HG02610 (cell line): Measurements from ENCODE around the gene DNASE1.
"Not testable (repeated sequence)": the region's sequence is repeated elsewhere in the genome, so short reads cannot be mapped to it uniquely, and the experiment has no call there.

ENCODE experiments used
- ATAC-seq: cut with Tn5 transposase; IDR thresholded peaks from one replicate; pipeline ENCODE4 v1.9.1; 2021; ENCODE audit warnings: mild to moderate bottlenecking, moderate library complexity; ENCODE audit not compliant: unreplicated experiment

The DNASE1 gene

DNA sequence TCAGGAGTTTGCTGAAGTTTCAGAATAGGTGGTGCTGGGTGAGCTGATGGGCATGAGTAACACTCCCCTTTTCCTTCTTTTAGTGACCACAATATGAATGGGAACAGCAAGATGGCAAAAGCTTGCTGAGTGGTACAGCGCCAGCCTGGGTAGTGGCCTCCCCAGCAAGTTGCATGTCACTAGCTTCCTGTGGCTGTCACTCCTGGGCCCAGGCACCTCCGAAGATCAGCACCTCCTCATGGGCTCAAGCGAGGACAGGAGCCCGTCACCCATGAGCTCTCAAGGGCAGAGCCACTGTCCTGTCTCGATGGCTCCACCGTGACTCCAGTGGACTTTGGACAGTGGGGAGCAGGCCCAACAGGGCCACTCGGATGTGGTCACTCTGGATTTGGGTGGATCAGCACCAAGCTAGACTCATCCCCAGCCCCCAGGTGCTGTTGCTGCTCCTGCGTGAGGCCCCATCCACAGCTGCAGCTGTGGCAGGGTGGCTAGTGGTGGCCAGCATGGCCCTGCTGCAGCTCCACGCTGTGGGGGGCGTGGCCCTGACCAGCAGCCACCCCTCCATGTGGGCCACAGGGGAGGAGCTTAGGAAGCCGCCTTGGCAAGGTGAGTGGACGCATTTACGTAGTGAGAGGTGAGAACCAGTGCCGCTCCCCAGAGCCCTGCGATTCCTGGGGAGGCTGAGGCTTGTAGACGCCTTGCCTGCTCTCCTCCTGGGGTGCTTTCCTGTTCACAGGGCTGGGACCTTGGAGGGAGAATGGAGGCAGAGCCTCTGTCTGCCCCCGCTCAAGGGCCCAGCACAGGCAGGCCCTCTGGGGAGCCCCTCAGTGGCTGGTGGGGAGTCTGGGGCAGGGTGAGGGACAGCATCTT lies 13.6 kb upstream of the DNASE1 start:
- no peak for ATAC-seq

DNA sequence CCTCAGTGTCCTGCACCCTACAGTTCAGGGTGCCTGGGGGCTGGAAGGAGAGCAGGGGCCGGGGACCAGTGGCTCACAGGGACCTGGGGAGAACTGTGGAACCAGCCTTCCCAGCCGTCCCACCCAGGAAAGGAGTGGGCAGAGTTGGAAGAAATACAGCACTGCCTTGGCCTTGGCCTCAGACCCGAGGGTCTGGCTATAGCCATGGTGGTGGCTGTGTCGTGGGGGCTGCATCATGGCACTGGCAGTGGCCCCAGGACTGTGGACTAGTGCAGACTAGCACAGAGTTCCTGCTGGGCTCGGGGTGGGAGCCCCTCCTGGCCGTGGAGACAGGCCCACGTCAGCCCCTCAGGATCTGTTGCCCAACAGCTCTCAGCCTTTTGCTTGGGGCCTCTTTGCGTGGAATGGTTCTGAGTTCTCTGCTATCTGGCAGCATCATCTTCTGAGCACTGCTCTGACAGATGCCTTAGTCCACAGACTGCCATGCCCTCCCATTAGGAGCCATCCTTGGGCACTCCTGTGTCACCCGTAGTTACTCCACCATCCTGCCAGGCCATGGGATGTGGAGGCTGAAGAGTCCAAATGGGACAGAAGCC lies 12.6 kb upstream of the DNASE1 start:
- no peak for ATAC-seq

DNA sequence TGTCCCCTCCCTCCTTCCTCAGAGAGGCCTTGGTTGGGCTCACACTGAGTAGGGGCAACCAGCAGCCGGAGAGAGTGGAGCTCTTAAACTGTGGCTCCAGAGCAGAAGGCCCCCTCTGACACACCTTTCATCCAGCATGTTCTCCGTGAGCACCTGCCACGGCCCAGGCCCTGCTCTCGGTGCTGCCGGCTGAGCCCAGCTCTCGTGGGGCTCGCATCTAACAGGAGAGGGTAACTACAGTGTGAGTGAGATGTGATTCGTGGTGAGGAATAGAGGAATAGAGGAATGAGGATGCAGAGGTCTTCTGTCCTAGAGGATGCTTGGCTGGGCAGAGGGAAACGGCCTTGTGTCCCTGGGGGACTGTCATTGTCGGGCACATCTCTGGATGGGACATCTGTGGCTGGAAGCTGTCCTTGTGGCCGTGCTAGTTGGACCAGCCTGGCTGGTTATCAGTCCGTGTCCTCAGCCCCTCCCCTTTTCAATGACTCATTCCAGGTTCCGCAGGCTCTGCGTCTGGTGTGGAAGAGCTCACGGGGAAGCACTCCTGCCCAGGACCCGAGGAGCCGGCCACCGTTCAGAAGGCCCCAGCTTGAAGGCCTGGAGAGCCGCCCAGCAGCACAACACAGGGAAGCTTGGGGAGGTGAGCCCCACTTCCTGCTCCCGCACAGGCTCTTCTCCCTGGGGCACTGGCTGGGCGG lies 11.9 kb upstream of the DNASE1 start:
- no peak for ATAC-seq

DNA sequence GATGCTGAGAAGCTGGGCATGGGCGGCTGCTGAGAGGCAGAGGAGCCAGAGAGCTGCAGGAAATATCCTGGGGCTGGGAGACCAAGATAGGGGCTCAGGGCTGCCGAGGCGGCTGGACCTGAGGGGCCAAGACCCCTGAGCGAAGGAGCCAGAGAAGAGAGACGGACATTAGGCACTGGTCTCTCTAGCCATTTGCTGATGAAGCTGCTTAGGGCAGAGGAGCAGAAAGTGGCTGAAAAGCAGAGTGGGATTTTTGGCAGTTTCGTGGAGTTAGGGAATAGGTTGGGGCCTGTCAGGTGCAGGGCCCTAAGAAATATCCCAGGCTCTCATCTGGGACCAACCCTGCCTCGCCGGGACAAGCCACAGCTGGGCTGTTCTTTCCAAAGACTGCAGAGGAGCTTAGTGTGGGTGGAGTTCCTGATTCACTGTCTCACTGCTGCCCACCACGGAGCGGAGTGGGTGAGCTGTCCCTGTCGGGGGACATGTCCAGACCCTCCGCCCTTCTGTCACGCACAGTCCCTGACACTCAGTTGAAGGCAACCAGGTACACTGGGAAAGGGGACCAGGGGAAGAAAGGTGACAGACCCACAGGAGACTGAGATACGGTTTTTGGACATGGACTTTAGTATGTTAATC lies 11.3 kb upstream of the DNASE1 start:
- ATAC-seq, result no peak

DNA sequence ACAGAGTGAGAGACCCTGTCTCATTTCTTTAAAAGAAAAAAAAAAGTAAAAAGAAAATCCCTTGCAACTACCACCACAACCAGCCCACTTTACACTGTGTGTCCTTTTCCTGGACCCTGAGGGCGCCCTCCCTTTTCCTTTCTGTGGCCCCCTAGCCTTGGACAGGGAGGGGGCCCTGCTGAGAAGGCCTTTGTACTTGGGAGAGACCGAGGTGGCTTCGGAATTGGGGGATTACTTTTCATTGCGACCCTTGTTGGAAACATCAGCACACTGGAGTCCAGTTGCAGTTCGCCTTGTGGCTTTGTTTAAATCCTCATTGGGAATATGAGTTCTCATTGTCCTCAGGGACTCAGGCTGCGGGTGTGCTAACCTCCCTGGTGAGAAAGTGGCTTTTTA lies 9.4 kb upstream of the DNASE1 start:
- no peak for ATAC-seq

DNA sequence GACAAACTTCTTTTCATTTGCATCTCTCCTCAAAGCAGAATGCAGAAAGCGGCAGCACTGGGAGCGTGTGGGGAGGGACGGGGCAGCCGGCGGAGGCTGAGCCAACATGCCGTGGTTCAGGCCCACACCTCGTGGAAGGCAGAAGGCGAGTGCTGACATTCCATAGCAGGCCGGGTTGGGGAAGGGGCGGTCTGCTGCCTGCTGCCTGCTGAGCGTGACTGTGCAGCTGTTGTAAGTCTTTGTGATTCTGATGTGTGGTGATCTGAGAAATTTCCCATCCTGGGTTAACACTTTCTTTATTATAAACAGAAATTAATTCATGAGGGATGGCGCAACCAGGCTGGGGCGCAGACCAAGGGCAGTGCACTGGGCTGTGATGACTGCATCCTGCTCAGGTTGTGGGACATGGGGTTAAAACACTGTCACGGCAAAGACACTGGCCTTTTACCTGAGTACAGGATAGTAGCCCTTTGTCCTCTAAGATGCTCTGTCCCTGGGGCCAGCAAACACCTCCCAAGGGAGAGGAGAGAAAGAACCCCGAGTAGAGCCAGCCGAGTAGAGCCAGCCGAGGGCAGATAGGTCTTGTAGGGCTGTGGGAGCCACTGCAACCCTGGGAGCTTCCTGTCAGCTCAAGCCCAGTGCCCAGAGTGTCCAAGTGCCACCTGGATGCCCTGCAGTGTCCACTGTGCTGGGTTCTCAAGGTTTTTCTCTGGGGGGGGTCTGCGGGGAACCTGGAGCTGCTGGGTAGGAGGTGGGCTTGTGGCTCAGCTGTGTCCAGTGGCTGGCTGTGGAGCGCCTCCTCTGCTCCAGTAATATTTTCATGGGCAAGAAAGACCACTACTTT lies 8.8 kb upstream of the DNASE1 start:
- ATAC-seq, result no peak

DNA sequence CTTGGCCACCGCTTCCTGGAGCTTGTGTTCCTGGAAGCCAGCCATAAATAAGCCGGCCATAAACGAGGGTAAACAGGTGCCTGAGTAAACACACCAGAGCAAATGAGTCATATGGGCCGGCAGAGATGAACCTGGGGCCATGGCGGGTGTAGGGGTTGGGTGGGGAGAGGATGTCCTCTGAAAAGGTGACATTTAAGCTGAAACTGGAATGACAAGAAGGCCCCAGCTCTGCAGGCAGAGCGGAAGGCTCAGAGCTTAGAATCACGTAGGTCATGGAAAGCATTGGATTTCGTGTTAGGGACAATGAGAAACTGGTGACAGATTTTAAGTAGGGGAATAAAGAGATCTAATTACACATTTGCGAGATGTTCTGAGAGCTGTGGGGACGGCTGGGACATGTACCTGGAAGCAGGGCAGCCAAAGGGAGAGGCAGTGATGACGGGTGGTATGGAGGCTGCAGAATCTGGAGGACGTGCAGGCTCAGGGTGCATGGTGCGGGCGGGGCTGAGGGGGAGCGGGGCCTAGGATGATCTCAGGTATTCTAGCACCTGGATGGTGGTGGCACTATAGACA lies 8.1 kb upstream of the DNASE1 start:
- ATAC-seq, result no peak

DNA sequence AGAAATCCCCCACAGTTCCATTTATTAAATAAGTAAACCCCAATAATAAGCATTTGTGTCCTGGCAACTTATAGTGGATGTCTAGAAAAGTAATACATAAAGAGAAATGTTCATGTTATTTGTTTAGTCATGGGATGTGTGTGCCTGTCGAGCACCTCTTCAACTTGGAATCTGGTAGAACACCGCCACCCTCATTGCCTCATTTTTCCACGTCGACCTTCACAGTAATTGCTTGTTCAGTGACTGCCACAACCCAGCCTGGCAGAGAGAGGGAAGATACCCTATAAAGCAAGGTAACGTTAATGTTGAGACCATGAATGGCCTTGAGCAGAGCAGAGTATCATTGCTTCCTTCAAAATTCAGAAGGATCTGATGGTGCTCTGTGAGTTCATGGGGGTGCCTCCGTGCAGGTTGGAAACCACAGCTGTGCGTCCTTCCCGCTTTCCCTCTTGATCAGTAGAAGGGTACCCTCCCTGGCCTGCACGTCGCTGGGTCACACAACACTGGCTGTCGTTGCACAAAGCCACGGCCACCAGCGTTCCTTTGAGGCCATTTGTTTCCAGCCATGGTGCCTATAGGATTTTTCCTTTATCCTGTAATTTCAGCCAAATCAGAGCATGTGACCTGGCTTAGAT lies 3.7 kb upstream of the DNASE1 start:
- no peak for ATAC-seq

DNA sequence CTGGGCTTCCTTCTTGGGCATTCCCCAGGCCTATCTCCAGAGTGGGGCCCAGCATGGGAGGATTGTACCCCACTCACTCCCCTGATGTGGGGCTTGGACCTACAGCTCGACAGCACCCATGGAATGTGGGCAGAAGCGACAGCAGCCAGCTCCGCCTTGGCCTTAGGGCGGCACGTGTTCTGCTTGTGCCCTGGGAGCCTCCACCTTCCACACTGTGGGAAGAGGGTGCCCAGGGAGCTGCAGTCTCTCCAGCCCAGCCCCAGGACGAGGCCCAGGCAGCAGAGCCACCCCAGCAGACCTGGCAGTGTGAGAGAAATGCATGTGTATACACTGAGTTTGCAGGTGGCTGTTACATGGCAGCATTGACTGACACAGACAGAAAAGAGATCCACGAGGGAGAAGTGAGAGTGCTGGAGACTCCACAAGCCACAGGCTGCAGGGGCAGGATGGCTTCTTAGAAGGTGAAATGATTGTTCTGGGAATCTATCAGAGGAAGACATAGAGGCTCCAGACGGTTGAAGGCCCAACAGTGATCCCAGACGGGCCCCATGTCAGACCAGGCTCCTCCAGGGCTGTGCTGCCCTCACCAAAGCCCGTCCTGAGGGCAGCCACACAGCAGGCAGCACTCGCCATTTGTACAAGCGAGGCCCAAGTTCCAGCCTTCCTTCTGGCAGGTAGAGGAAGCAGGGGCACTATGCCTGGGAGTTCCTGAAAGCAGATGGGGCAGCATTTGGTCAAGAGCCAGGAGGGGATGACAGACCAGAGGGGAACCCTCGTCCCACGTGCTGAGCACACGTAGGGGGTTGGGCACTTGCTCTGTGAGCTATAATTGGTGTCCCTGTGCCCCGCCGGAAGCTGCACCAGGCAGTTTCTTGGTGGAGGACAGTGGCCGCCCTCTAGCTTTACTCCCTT lies 2.8 kb upstream of the DNASE1 start:
- no peak for ATAC-seq

DNA sequence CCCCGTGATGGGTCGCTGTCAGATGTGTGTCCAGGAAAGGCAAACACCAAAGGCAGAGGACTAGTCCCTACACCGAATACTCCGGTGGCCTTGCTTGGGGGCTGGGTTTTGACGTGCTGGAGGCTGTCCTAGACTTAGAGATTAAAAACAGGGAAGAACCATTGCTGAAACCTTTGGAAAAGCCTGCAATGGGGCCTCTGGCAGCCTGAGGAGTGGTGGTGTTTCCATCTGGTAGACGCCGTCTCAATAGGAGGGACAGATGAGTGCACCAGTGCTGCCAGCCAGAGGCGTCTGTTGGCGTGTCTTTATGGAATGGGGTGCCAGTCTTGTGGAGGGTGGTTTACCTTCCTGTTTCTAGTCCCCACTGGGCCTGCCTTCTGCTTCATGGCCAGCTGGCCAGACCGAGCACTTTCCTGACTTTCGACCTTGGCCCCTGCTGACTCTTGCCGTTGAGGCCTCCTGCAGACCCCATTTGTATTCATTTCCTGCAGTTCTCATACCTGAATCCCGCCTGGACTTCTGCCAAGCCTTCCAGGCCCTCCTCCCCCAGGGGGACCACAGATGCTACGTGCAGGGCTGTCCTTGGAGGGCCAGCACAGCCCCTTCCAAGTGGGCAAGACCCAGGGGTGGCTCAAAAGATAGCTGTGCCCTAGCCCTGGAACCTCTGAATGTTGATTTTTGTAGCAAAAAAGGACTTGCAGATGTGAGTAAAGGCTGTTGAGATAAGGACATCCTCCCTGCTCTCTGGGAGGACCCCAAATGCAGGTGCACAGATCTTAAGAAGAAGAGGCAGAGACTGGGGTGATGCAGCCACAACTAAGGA lies 1.9 kb upstream of the DNASE1 start:
- ATAC-seq, result no peak

DNA sequence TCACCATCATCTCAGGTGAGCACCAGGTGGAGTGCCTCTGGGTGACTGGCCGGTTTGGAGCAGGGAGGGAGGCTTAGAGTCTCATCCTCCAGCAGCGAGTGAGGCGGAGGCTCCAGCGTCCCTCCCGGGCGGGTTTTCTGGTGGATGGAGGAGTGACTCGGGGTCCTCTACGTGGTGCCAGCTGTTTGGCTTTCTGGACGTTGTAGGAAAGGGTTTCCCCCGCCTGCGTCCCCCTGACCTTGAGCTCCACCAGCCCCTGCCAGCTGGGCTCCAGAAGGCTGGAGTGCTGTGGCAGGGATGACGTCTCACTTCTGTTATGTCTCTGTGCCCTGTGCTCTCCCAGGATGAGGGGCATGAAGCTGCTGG lies 522 bp downstream of the DNASE1 start:
- ATAC-seq, result no peak

DNA sequence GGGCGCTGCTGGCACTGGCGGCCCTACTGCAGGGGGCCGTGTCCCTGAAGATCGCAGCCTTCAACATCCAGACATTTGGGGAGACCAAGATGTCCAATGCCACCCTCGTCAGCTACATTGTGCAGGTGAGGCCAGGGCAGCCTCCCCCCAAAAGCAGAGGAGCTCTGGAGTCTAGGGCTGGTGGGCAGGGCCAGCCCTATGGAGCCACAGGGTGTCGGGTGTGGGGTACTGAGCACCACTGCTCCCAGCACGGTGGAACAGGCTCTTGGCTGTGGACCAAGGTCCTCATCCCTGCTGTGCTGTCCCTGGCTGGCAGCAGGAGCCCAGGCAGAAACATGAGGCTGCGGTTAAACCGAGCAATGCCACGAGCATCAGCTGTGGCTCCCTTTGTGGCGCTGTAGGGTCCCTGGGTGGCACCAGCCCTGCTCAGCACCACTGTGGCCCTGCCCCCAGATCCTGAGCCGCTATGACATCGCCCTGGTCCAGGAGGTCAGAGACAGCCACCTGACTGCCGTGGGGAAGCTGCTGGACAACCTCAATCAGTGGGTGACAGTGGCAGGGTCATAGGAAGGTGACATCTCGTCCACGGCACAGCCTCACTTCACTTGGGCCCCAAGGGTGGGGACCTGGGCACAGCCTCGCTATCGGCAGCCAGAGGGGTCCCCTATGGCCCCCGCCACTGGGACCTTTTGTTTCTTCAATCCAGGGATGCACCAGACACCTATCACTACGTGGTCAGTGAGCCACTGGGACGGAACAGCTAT lies 1.1 kb downstream of the DNASE1 start:
- no peak for ATAC-seq

DNA sequence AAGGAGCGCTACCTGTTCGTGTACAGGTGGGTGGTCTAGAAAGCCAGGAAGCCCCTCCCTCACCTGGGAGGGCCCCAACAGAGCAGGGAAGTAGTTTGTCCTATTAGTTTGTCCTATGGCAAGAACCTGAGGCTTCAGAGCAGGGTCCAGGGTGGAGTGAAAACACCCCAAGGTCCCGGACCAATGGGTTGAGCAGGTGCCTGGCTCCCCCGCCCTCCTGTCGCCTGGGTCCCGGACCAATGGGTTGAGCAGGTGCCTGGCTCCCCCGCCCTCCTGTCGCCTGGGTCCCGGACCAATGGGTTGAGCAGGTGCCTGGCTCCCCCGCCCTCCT lies 1.6 kb downstream of the DNASE1 start:
- not testable (repeated sequence) for ATAC-seq

DNA sequence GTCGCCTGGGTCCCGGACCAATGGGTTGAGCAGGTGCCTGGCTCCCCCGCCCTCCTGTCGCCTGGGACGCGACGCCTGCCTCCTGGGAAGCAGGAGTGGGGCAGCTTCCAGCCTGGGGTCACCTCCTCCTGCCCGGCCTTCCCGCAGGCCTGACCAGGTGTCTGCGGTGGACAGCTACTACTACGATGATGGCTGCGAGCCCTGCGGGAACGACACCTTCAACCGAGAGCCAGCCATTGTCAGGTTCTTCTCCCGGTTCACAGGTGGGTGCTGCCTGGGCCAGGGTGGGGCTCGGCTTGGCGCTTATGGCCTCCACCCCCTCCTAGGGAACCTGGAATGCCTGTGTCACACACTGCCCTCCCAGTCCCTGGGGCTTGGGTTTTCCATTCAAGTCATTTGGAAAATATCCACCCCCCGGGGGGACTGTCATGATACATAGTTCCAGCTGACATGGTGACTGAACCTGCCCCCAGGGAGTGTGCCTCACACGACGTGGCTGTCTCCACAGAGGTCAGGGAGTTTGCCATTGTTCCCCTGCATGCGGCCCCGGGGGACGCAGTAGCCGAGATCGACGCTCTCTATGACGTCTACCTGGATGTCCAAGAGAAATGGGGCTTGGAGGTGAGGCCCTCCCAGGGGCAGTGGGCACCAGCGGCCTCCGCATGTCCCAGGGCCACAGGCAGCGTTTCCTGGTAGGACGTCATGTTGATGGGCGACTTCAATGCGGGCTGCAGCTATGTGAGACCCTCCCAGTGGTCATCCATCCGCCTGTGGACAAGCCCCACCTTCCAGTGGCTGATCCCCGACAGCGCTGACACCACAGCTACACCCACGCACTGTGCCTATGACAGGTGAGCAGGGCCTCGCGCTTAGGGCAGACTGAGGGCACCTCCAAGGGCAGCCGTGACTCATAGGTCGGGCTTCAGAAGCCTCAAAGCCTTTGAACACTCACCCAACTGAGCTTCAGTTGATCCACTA lies 2.3 kb downstream of the DNASE1 start:
- no peak for ATAC-seq

DNA sequence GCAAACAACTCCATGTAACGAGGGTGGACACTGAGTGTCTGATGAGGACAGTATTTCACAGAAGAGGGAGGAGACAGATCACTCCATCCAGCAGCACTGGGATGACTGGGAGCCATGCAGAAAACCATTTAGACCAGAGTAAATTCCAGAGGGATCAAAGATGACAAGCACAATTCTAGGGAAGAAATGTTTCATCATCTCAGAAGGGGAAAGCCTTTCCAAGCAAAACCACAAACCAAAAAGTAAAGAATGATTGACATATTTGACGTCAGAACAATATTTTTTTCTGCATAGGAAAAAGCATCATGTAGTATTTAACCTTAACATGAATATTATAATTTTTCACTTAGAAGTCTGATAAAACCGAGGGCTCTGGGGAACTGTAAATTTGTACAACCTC lies 4.8 kb downstream of the DNASE1 start:
- ATAC-seq, result no peak

DNA sequence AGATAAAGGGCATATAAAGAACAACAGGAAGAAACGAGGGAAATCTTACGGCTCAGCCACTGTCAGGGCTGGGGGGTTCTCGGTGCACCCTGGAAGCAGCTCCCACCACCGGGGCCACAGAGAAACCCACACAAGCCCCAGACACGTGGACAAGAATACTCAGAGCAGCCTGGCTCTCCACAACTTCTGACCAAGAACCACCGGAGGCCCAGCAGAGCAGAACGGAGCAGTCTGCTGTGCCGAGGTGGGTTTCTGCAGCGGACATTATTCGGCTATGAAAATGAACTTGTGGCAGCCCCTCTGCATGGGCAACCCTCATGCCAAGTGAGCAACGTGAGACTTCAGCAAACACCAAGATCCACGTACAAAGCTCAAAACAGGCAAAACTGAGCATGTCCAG lies 6.8 kb downstream of the DNASE1 start:
- no peak for ATAC-seq
